Stimulated activated effector memory CD8-positive, alpha-beta T cell treated with anti-CD3 and anti-CD28 coated beads, Interleukin-12 subunit alpha, Interleukin-12 subunit beta, amount 100 ng/mL, for 72 hours (primary cell): ENCODE data around the gene EPX.

Experiments
- ATAC-seq: fragments of 150-1000 bp; cut with Tn5 transposase; 2 replicates; pipeline ENCODE4 v1.10.0; 2021
- DNase-seq, 2 donors: peaks; one replicate each; pipeline ENCODE4 v3.0.0; 2021 to 2022; ENCODE audit warnings: low spot score in 2 of 2
- H3K27ac Mint-ChIP-seq: one replicate; pipeline ENCODE4 v1.8.0; 2022; ENCODE audit warnings: mild to moderate bottlenecking, mixed read lengths
- H3K36me3 Mint-ChIP-seq: one replicate; pipeline ENCODE4 v1.8.0; 2022; ENCODE audit warnings: mild to moderate bottlenecking, mixed read lengths
- H3K4me1 Mint-ChIP-seq: one replicate; pipeline ENCODE4 v1.8.0; 2022; ENCODE audit warnings: mixed read lengths
- H3K4me3 Mint-ChIP-seq: one replicate; pipeline ENCODE4 v1.8.0; 2022; ENCODE audit warnings: mild to moderate bottlenecking, mixed read lengths
- H3K9me3 Mint-ChIP-seq: one replicate; pipeline ENCODE4 v1.8.0; 2022; ENCODE audit warnings: mixed read lengths

The EPX gene

DNA sequence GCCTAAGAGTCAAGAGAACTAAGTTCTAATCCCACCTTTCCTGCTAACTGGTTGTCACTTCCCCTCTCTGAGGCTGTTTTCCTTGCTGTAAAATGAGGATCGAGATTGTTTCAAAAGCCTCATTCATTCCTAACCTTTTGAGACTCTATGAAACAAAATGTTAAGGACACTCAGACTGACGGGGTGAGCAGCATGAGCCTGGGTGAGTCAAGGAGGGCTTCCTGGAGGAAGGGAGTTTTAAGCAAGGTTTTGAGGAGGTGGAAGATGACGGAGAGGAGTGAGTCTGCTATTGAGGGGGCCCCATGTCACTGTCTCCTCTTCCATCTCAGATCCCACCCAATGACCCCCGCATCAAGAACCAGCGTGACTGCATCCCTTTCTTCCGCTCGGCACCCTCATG lies 4.1 kb downstream of the EPX start:
- no peak for ATAC-seq
- Mint-ChIP-seq H3K4me3 (no peak overlapping the region), H3K27ac (no peak overlapping the region), H3K4me1 (peaks cover 6% of the 10 kb centered on the region), H3K36me3 (no peaks in the 10 kb centered on the region), H3K9me3 (no peaks in the 10 kb centered on the region)
- DNase-seq = no peak

DNA sequence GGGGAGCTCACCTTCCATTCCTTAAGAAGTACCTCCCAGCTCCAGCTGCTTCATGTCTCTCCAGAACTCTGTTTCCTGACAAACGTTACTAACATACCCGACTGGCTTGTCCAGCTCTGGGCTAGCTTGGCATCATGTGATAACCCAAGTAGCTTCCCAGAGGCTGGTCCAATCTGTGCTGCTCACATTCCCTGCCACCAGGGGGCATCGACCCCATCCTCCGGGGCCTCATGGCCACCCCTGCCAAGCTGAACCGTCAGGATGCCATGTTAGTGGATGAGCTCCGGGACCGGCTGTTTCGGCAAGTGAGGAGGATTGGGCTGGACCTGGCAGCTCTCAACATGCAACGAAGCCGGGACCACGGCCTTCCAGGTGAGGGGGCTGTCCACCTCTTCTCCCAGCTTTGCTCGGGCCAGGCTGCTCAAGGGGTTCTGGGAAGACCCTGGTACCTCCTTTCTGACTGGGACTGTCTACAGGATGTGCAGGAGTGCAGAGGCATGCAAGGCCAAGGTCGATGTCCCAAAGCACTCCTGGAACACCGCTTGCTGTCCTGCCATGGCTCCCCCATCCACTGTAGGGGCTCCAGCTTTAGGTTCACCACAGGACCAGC lies 7.6 kb downstream of the EPX start:
- Mint-ChIP-seq H3K4me1 (peaks cover 6% of the 10 kb centered on the region), H3K4me3 (no peak overlapping the region), H3K27ac (no peak overlapping the region), H3K9me3 (no peaks in the 10 kb centered on the region), H3K36me3 (no peaks in the 10 kb centered on the region)
- ATAC-seq (peak; percentile 84), DNase-seq (peak; percentile 34 to 74)

- Mint-ChIP-seq H3K4me1 (peaks cover 6% of the 10 kb centered on the region), H3K4me3 (no peak overlapping the region), H3K36me3 (no peaks in the 10 kb centered on the region), H3K27ac (no peak overlapping the region), H3K9me3 (no peaks in the 10 kb centered on the region)
- ATAC-seq (no peak), DNase-seq (no peak)
Observed at GRCh38 chr17:58202859-58203258, 10.3 kb downstream of the EPX start.

DNA sequence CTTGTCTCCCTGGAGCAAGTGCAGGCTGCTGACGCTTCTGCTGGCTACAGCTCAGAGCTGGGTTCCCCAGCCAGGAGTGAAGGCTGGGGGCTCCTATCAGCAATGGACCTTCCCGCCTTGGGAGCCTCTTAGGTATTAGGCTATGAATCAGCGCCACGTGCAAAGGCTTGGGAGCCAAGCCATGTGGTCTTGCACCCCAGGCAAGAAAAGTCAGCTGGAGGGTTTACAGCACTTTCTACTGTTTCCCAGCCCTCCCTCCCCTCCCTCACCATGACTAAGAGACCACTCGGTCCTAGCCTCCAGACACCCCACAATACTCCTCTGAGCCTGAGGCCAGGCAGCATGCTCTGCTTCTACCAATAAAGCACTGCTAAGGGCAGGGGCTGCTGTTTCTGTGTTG lies 12.3 kb downstream of the EPX start:
- H3K4me3 Mint-ChIP-seq = no peak overlapping the region
- no peak overlapping the region for H3K27ac Mint-ChIP-seq
- DNase-seq (no peak), ATAC-seq (no peak)
- H3K36me3 Mint-ChIP-seq = peaks cover 10% of the 10 kb centered on the region
- H3K9me3 Mint-ChIP-seq = no peaks in the 10 kb centered on the region
- peaks cover 6% of the 10 kb centered on the region for H3K4me1 Mint-ChIP-seq

DNA sequence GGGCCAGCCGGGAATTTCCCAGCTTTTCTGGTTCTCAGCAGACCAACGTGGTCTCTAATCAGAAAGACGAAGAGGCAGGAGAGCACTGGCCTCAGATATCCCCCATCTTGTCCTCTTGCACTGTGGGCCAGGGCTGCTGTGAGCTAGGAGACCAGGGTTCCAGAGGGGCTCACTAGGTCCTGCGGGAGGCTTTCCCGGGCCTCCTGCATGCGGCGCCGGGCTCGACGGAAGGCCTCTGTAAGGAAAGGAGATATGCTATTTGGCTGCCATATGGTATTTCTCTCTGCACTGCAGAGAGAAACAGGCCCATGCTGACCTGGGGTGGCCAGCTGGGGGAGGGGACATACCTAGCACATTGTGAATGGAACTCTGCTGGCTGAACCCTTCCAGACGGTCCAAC lies 13.4 kb downstream of the EPX start:
- Mint-ChIP-seq H3K4me3 (no peak overlapping the region), H3K4me1 (no peaks in the 10 kb centered on the region), H3K27ac (no peak overlapping the region), H3K36me3 (peaks cover 16% of the 10 kb centered on the region), H3K9me3 (no peaks in the 10 kb centered on the region)
- no peak for DNase-seq
- ATAC-seq = no peak

DNA sequence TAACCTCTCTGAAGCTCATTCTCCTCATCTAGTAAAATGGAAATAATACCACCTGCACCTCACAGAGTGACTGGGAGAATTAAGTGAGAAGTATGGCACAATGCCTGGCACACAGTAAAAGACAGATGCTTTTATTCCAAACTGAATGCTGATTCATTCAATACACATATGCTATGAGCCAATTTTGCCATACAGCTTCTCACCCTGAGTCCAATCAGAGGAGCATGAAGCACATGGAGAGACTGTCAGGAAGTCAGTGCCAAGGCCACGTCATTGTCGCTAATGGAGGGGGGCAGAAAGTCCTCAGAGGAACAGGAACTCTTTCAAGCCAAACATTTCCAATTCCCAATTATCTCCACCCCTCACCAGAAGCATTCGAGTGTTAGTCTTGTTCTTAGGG lies 14.9 kb downstream of the EPX start:
- no peaks in the 10 kb centered on the region for H3K9me3 Mint-ChIP-seq
- ATAC-seq (no peak), DNase-seq (no peak)
- no peak overlapping the region for H3K4me3 Mint-ChIP-seq
- H3K27ac Mint-ChIP-seq = peak overlapping the region; percentile 20
- H3K36me3 Mint-ChIP-seq = peaks cover 27% of the 10 kb centered on the region
- no peaks in the 10 kb centered on the region for H3K4me1 Mint-ChIP-seq

DNA sequence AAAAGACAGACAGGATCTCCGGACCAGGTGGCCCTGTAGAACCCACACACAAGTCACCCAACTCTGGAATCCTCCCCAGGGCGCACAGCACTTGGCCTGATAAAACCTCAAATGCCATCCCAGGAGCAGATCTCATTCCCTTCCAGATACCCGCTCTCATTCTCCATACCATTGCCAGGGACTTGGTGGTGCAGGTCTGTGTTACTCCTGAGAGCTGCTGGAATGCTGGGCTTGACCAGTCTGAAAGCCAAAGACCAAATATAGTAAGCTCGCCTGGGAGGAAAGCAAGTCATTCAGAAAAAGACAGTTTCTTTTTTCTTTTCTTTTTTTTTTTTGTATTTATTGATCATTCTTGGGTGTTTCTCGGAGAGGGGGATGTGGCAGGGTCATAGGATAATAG lies 15.8 kb downstream of the EPX start:
- Mint-ChIP-seq H3K4me1 (no peaks in the 10 kb centered on the region), H3K4me3 (no peak overlapping the region), H3K27ac (no peak overlapping the region), H3K9me3 (no peaks in the 10 kb centered on the region), H3K36me3 (peaks cover 33% of the 10 kb centered on the region)
- no peak for DNase-seq
- ATAC-seq = no peak

GRCh38 chr17:58210922-58211321 lies 18.4 kb downstream of the EPX start:
- Mint-ChIP-seq H3K4me3 (no peak overlapping the region), H3K4me1 (no peaks in the 10 kb centered on the region), H3K27ac (no peak overlapping the region), H3K36me3 (peaks cover 48% of the 10 kb centered on the region), H3K9me3 (no peaks in the 10 kb centered on the region)
- DNase-seq (no peak), ATAC-seq (no peak)

- no peak for DNase-seq
- ATAC-seq = no peak
- Mint-ChIP-seq H3K4me1 (peaks cover 15% of the 10 kb centered on the region), H3K27ac (no peak overlapping the region), H3K4me3 (no peak overlapping the region), H3K9me3 (no peaks in the 10 kb centered on the region), H3K36me3 (peaks cover 50% of the 10 kb centered on the region)
Observed at GRCh38 chr17:58215685-58216084, 23.2 kb downstream of the EPX start.

DNA sequence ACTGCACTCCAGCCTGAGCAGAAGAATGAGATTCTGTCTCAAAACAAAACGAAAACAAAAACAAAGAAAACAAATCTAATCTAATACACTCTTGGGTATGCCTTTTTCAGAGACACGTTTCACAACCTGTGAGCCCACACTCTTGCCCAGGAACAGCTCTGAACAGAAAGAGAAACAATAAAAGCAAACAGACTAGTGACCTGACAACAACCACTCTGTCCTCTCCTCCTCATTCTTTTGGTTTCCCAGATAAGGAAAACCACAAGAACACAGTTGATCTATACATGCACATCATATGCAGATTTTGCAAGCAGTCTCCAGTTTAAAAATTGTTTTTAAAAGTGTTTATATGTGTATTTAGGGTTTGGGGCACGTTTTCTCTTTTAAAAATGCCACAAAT lies 25.2 kb downstream of the EPX start:
- Mint-ChIP-seq H3K4me1 (peaks cover 15% of the 10 kb centered on the region), H3K9me3 (no peaks in the 10 kb centered on the region), H3K27ac (peak overlapping the region; percentile 92), H3K36me3 (peaks cover 36% of the 10 kb centered on the region), H3K4me3 (peak overlapping the region; percentile 79)
- ATAC-seq (no peak), DNase-seq (no peak)

DNA sequence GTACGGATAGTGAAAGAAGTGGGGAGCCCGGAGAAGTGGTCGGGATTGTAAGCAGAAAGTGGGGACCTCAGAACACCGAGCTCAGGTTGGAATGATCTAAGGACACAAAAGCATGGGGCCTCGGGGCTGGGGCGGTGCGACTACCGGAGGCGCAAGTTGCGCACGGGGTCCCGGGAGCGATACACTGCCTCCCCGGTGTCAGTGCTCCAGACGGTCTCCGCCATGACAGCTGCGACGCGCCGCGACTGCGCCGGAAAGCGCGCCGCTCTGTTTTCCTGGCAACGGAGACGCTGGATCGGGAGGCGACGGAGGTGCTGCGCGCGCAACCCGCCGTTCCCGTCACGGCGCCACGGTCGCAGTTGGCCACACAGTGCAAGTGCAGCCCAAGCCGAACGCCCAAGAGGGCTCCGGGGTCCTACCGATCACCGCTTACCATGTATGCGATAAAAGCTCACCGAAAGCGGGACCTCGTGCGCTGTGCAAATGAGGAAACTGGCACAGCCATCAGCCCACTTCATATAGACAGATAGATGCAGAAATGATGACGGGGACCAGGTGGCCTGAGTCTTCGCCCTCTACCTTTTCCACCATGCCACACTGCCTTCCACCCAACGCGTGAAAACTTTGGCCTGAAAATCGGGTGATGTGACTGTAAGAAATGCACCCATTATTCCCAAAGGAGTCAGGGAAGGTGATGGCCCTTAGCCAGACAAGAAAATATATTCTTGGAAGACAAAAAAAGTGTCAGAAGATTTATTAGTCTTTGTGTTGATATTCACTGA lies 26.7 kb downstream of the EPX start, which contains the start of gene MKS1:
Gene MKS1, minus strand, starts transcription at position 249 of the 782 bp plus-strand sequence. Its CDS starts 25 bp downstream, at position 224.
- ATAC-seq (peak; percentile 99), DNase-seq (peak; percentile 91 to 95)
- Mint-ChIP-seq H3K4me3 (peak within 1 kb of the TSS; percentile 79), H3K36me3 (peaks cover 31% of the 10 kb centered on the region), H3K9me3 (no peaks in the 10 kb centered on the region), H3K27ac (peak within 1 kb of the TSS; percentile 92), H3K4me1 (peaks cover 15% of the 10 kb centered on the region)

DNA sequence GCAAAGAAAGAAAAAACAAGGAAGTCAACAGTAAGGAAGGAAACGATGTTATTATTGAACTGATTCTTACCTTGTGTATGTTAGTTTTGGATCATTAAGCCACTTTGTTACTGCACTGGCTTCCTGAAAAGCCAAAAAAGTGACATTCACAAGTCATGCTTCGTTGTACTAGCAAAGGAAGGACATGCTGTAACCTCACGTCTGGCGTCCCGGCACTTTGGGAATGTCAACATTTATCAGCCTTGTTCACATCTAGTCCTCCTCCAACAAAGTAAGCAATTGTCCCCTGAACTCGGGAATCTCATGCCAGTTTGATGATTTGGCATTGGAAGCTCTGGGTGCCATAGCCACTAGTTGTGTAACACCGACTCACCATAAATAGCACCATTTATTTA lies 27.3 kb downstream of the EPX start:
- Mint-ChIP-seq H3K9me3 (no peaks in the 10 kb centered on the region), H3K27ac (peak overlapping the region; percentile 92), H3K4me1 (peaks cover 19% of the 10 kb centered on the region), H3K36me3 (peaks cover 28% of the 10 kb centered on the region), H3K4me3 (peak overlapping the region; percentile 79)
- DNase-seq = no peak
- no peak for ATAC-seq

DNA sequence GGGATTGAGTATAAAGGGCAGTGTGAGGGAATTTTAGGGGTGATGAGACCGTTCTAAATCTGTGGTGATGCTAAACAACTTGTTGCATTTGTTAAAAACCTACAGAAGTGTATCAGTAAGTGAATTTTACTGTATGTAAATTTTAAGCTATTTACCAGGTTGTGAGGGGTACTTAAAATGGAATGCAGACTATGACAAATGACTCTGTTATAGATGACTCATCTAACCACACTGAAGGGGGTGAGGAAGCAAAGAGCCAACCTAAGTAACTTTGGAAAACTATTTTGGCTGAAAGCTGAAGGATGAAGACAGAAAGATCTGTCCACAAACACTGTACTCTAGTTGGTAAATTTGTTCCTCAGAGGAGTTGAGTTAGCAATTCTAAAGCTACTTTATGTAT lies 31.8 kb downstream of the EPX start:
- H3K36me3 Mint-ChIP-seq = peaks cover 2% of the 10 kb centered on the region
- H3K9me3 Mint-ChIP-seq = no peaks in the 10 kb centered on the region
- H3K4me3 Mint-ChIP-seq = no peak overlapping the region

GRCh38 chr17:58227733-58228132 lies 35.2 kb downstream of the EPX start:
- ATAC-seq (no peak), DNase-seq (no peak)
- no peaks in the 10 kb centered on the region for H3K36me3 Mint-ChIP-seq
- peaks cover 11% of the 10 kb centered on the region for H3K4me1 Mint-ChIP-seq
- no peak overlapping the region for H3K4me3 Mint-ChIP-seq
- no peaks in the 10 kb centered on the region for H3K9me3 Mint-ChIP-seq
- H3K27ac Mint-ChIP-seq = no peak overlapping the region

More for the DNA sequence above, 31.8 kb downstream of the EPX start:
- Mint-ChIP-seq H3K4me1 (peaks cover 8% of the 10 kb centered on the region), H3K27ac (no peak overlapping the region)
- DNase-seq (no peak), ATAC-seq (peak; percentile 65)

DNA sequence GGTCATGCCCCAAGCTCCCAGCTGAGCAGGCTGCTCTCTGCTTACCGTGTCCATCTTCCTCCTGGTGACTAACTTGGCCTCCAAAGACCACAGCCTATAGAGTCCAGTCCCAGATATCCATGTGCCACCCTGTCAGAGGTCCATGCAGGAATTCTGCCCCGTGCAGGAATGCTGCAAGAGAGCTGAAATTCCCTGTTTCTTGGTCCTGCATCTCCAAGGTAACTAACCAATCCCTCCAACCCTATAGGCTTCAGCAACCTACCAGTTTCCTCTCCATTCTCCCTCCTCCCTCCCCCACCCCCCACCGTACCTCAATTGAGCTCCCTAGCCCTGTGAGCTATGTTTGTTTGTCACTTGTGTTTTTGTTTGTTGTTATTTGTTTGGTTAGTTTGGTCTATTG lies 36.2 kb downstream of the EPX start:
- H3K4me1 Mint-ChIP-seq = peaks cover 13% of the 10 kb centered on the region
- no peak overlapping the region for H3K27ac Mint-ChIP-seq
- DNase-seq (no peak), ATAC-seq (no peak)
- H3K9me3 Mint-ChIP-seq = no peaks in the 10 kb centered on the region
- H3K36me3 Mint-ChIP-seq = no peaks in the 10 kb centered on the region
- no peak overlapping the region for H3K4me3 Mint-ChIP-seq

DNA sequence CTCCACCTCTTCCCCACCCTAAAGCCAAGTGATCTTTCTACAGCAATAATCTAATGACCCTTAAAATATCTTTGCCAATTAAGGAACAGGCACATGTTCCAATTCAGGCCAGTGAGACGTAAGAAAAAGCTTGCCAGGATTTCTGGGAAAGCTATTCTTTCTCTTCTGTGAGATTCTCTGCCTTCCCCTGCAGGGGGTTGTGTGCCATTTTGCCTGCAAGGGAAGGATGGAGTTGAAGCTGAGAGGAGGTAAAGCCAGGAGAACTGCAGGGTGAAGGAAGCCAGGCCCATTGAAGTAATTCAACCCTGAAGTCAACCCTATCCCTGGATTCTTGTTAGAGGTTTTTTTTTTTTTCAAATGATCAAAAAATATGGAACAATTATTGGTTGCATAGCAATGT lies 36.9 kb downstream of the EPX start:
- no peak for DNase-seq
- H3K36me3 Mint-ChIP-seq = no peaks in the 10 kb centered on the region
- no peak overlapping the region for H3K27ac Mint-ChIP-seq

More for the DNA sequence above, 36.9 kb downstream of the EPX start:
- no peak for ATAC-seq
- Mint-ChIP-seq H3K9me3 (no peaks in the 10 kb centered on the region), H3K4me3 (no peak overlapping the region), H3K4me1 (peaks cover 11% of the 10 kb centered on the region)
